MM.1S (cell line): ENCODE measurements around the gene PCDHA4.
"Not testable (repeated sequence)": the region's sequence is repeated elsewhere in the genome, so short reads cannot be mapped to it uniquely, and the experiment has no call there.

ENCODE experiments used
- CTCF ChIP-seq: fragments of 300-600 bp; sonication (generic); IDR thresholded peaks from 2 replicates; pipeline ENCODE4 v1.5.1; 2016; ENCODE audit warnings: antibody characterized with exemption, low read length, mixed read lengths
- EZH2 ChIP-seq: fragments of 300-600 bp; sonication (generic); optimal IDR thresholded peaks from 2 replicates; pipeline ENCODE3; 2017; ENCODE audit warnings: low read depth, mild to moderate bottlenecking, antibody characterized with exemption, low read length, mixed read lengths
- EZH2phosphoT487 ChIP-seq: fragments of 300-600 bp; sonication (generic); IDR thresholded peaks from 2 replicates; pipeline ENCODE4 v1.6.1; 2018; ENCODE audit warnings: antibody characterized with exemption, low read length

GRCh38 chr5:140829511-140830501, 22.9 kb downstream of the PCDHA4 start:
- TF ChIP-seq EZH2phosphoT487, CTCF, EZH2: not testable (repeated sequence)
